NT2/D1 (cell line): ENCODE data around the gene KCNC1.

Source experiments
- SUZ12 ChIP-seq: IDR thresholded peaks from 2 replicates; pipeline ENCODE4 v1.6.1; 2011; ENCODE audit not compliant: insufficient read length, insufficient read depth; ENCODE audit errors: extremely low read depth
- YY1 ChIP-seq: IDR thresholded peaks from 2 replicates; pipeline ENCODE4 v1.6.1; 2011; ENCODE audit not compliant: insufficient read length, insufficient read depth
- ZNF274 ChIP-seq: IDR thresholded peaks from 2 replicates; pipeline ENCODE4 v1.6.1; 2011; ENCODE audit warnings: mild to moderate bottlenecking, low read depth, low read length

DNA sequence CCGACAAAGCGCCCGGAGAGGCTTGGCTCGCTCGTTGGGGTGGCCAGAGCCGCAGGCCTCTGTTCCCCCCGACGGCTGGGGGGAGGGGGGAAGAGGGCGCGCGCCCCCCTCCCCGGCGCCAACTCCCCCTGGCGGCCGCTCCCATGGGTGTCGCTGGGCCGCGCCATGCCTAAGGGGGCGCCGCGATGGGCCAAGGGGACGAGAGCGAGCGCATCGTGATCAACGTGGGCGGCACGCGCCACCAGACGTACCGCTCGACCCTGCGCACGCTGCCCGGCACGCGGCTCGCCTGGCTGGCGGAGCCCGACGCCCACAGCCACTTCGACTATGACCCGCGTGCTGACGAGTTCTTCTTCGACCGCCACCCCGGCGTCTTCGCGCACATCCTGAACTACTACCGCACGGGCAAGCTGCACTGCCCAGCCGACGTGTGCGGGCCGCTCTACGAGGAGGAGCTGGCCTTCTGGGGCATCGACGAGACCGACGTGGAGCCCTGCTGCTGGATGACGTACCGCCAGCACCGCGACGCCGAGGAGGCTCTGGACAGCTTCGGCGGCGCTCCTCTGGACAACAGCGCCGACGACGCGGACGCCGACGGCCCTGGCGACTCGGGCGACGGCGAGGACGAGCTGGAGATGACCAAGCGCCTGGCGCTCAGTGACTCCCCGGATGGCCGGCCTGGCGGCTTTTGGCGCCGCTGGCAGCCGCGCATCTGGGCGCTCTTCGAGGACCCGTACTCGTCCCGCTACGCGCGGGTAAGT is 1.4 kb downstream of the KCNC1 start:
- TF ChIP-seq YY1, result no peak
- no peak for TF ChIP-seq ZNF274
- TF ChIP-seq SUZ12, result no peak
